Liver (tissue), 9 donors: ENCODE data around the gene SMYD5. TPM values are rescaled to one million over a fixed set of nuclear protein-coding genes. Genes with fewer than 3 reads are reported as not detected.

Source experiments
- DNase-seq: peaks from one replicate; pipeline ENCODE4 v3.0.0-alpha.2; 2017; ENCODE audit warnings: low spot score
- H3K27ac ChIP-seq, 2 donors: one replicate each; pipeline ENCODE4 v1.7.0; 2013; ENCODE audit warnings: inconsistent platforms in 2 of 2, low read length in 2 of 2, control low read depth in 1 of 2, low read depth in 1 of 2, mild to moderate bottlenecking in 1 of 2
- H3K27me3 ChIP-seq, 4 donors: one replicate each; pipeline versions ENCODE4 v1.6.1 to v1.7.0; 2013; ENCODE audit warnings: low read length in 3 of 4, inconsistent platforms in 1 of 4, mild to moderate bottlenecking in 1 of 4, moderate library complexity in 1 of 4; ENCODE audit not compliant: control insufficient read depth in 4 of 4, insufficient read depth in 4 of 4
- H3K36me3 ChIP-seq, 4 donors: one replicate each; pipeline versions ENCODE4 v1.6.1 to v1.7.0; 2013; ENCODE audit warnings: low read length in 3 of 4, mild to moderate bottlenecking in 3 of 4, low read depth in 1 of 4, moderate library complexity in 1 of 4; ENCODE audit not compliant: control insufficient read depth in 4 of 4, insufficient read depth in 3 of 4
- H3K4me1 ChIP-seq, 4 donors: one replicate each; pipeline versions ENCODE4 v1.6.1 to v1.7.0; 2013; ENCODE audit warnings: low read length in 3 of 4, mild to moderate bottlenecking in 3 of 4, moderate library complexity in 1 of 4; ENCODE audit not compliant: control insufficient read depth in 4 of 4, insufficient read depth in 4 of 4
- H3K4me3 ChIP-seq, 3 donors: one replicate each; pipeline versions ENCODE4 v1.6.1 to v1.7.0; 2013; ENCODE audit warnings: low read length in 3 of 3, control low read depth in 1 of 3, low read depth in 1 of 3, mild to moderate bottlenecking in 1 of 3
- H3K9ac ChIP-seq, 2 donors: one replicate each; pipeline ENCODE4 v1.7.0; 2013; ENCODE audit warnings: low read length in 2 of 2, mild to moderate bottlenecking in 2 of 2, moderate library complexity in 2 of 2, control low read depth in 1 of 2, low read depth in 1 of 2
- H3K9me3 ChIP-seq, 4 donors: one replicate each; pipeline versions ENCODE4 v1.6.1 to v1.7.0; 2013; ENCODE audit warnings: low read length in 3 of 4; ENCODE audit not compliant: control insufficient read depth in 4 of 4
- ATF3 ChIP-seq: IDR thresholded peaks from 2 replicates; pipeline ENCODE4 v1.6.1; 2016; ENCODE audit warnings: antibody characterized with exemption
- CTCF ChIP-seq: fragments of 150-350 bp; IDR thresholded peaks from 2 replicates; pipeline ENCODE4 v1.5.1; 2017; ENCODE audit warnings: improper control_type of control experiment, low read depth, low read length; ENCODE audit not compliant: missing input control
- EGR1 ChIP-seq, 2 donors: IDR thresholded peaks; 2 replicates each; pipeline ENCODE4 v1.6.1; 2016 to 2018; ENCODE audit warnings: antibody characterized with exemption in 2 of 2, low read depth in 2 of 2
- FOXA1 ChIP-seq: IDR thresholded peaks from 2 replicates; pipeline ENCODE4 v1.6.1; 2016; ENCODE audit warnings: antibody characterized with exemption
- FOXA2 ChIP-seq: IDR thresholded peaks from 2 replicates; pipeline ENCODE4 v1.6.1; 2016; ENCODE audit warnings: antibody characterized with exemption
- GABPA ChIP-seq, 2 donors: IDR thresholded peaks in 1 of 2; conservative IDR thresholded peaks in 1 of 2; 2 replicates each; pipeline ENCODE4 v1.6.1; 2016; ENCODE audit warnings: antibody characterized with exemption in 2 of 2, mild to moderate bottlenecking in 1 of 2, moderate library complexity in 1 of 2
- HNF4A ChIP-seq, 2 donors: conservative IDR thresholded peaks; 2 replicates each; pipeline ENCODE4 v1.6.1; 2016; ENCODE audit warnings: antibody characterized with exemption in 2 of 2, mild to moderate bottlenecking in 2 of 2
- HNF4G ChIP-seq: IDR thresholded peaks from 2 replicates; pipeline ENCODE4 v1.6.1; 2016; ENCODE audit warnings: antibody characterized with exemption
- JUND ChIP-seq, 2 donors: IDR thresholded peaks; 2 replicates each; pipeline ENCODE4 v1.6.1; 2016; ENCODE audit warnings: antibody characterized with exemption in 2 of 2
- NR2F2 ChIP-seq: IDR thresholded peaks from 2 replicates; pipeline ENCODE4 v1.6.1; 2016; ENCODE audit warnings: antibody characterized with exemption
- RAD21 ChIP-seq, 2 donors: IDR thresholded peaks; 2 replicates each; pipeline ENCODE4 v1.6.1; 2016; ENCODE audit warnings: antibody characterized with exemption in 2 of 2, mild to moderate bottlenecking in 2 of 2
- REST ChIP-seq: IDR thresholded peaks from 2 replicates; pipeline ENCODE4 v1.6.1; 2016; ENCODE audit warnings: antibody characterized with exemption, mild to moderate bottlenecking
- RXRA ChIP-seq, 2 donors: IDR thresholded peaks; 2 replicates each; pipeline ENCODE4 v1.6.1; 2017 to 2018; ENCODE audit warnings: antibody characterized with exemption in 2 of 2, mild to moderate bottlenecking in 1 of 2
- SP1 ChIP-seq: IDR thresholded peaks from 2 replicates; pipeline ENCODE4 v1.6.1; 2018; ENCODE audit warnings: antibody characterized with exemption, mild to moderate bottlenecking
- TAF1 ChIP-seq: conservative IDR thresholded peaks from 2 replicates; pipeline ENCODE4 v1.6.1; 2016; ENCODE audit warnings: antibody characterized with exemption, mild to moderate bottlenecking
- YY1 ChIP-seq: IDR thresholded peaks from 2 replicates; pipeline ENCODE4 v1.6.1; 2016; ENCODE audit warnings: antibody characterized with exemption, mild to moderate bottlenecking
- WGBS: extraction: QIAGEN DNeasy Blood & Tissue Kit; methylation state at CpG from one replicate; pipeline ENCODE4 v1.1.7; 2013; 5-methylcytosine and 5-hydroxymethylcytosine counted together
- polyA plus RNA-seq, 2 donors: library from polyadenylated mRNA; stranded (reverse) in 1 of 2; unstranded in 1 of 2; fragments of 200-250 nt in 1 of 2; fragments of >200 nt in 1 of 2; fragmentation: Nextera tagmentation in 1 of 2; extraction: Ambion mirVana in 1 of 2; gene quantifications; one replicate each; pipeline versions ENCODE4 v1.2.1 to v1.2.3, GENCODE V29; 2013 to 2015
- total RNA-seq, 2 donors: library from RNA; depleted of rRNA; stranded (reverse); fragments of >200 nt; gene quantifications; one replicate each; pipeline ENCODE4 v1.2.3, GENCODE V29; 2014
- TF ChIP-seq, protein P1 (sequence below): IDR thresholded peaks from 2 replicates; pipeline ENCODE4 v1.6.1; 2016; ENCODE audit warnings: antibody characterized with exemption
- TF ChIP-seq, protein P2 (sequence below): IDR thresholded peaks from 2 replicates; pipeline ENCODE4 v1.6.1; 2016; ENCODE audit warnings: antibody characterized with exemption
- donor health status: healthy.
- donor health status: healthy.
- donor health status: healthy.
- donor health status: healthy.
- donor health status: healthy.

SMYD5 gene
- total and polyA plus RNA-seq, 4 donors = 3.9 to 8.8 (median 5.8) TPM

DNA sequence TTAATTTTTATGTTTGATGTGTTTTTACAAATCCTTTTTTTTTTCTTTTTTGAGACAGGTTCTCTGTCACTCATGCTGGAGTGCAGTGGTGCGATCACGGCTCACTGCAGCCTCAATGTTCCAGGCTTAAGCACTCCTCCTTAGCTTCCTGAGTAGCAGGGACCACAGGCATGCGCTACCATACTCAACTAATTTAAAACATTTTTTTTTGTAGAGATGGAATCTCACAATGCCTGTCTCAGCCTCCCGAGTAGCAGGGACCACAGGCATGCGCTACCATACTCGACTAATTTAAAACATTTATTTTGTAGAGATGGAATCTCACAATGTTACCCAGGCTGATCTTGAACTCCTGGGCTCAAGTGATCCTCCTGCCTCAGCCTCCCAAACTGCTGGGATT is 8.4 kb upstream of the SMYD5 start (continued):
- no peak for TF ChIP-seq HNF4G

- Histone ChIP-seq H3K27ac (no peak overlapping the region), H3K9ac (no peak overlapping the region), H3K9me3 (no peaks in the 10 kb centered on the region), H3K4me3 (no peak overlapping the region), H3K27me3 (peaks cover 0 to 4% (median 0%) of the 10 kb centered on the region in 4 donors), H3K4me1 (peaks cover 0 to 4% (median 2%) of the 10 kb centered on the region in 4 donors), H3K36me3 (no peaks in the 10 kb centered on the region)
- no peak for TF ChIP-seq HNF4G
- TF ChIP-seq JUND (IDR thresholded peaks at IDR 0.05) = no peak
- TF ChIP-seq FOXA2 = no peak
- no peak for TF ChIP-seq HNF4A (conservative IDR thresholded peaks at IDR 0.05)
- TF ChIP-seq RXRA (IDR thresholded peaks at IDR 0.05) = no peak
- no peak for TF ChIP-seq FOXA1
- TF ChIP-seq EGR1 (IDR thresholded peaks at IDR 0.05; ENCODE audit: low read depth in 2 of 2) = no peak
- TF ChIP-seq NR2F2 = no peak
- no peak for TF ChIP-seq SP1
- no peak for TF ChIP-seq ATF3
- no peak for TF ChIP-seq CTCF
- TF ChIP-seq, protein P1, sequence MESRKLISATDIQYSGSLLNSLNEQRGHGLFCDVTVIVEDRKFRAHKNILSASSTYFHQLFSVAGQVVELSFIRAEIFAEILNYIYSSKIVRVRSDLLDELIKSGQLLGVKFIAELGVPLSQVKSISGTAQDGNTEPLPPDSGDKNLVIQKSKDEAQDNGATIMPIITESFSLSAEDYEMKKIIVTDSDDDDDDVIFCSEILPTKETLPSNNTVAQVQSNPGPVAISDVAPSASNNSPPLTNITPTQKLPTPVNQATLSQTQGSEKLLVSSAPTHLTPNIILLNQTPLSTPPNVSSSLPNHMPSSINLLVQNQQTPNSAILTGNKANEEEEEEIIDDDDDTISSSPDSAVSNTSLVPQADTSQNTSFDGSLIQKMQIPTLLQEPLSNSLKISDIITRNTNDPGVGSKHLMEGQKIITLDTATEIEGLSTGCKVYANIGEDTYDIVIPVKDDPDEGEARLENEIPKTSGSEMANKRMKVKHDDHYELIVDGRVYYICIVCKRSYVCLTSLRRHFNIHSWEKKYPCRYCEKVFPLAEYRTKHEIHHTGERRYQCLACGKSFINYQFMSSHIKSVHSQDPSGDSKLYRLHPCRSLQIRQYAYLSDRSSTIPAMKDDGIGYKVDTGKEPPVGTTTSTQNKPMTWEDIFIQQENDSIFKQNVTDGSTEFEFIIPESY = no peak
- WGBS = 87% methylated on average over 3 of the region's 3 CpGs
- DNase-seq = no peak
Measured at GRCh38 chr2:73208258-73208657, 5.8 kb upstream of the SMYD5 start.

DNA sequence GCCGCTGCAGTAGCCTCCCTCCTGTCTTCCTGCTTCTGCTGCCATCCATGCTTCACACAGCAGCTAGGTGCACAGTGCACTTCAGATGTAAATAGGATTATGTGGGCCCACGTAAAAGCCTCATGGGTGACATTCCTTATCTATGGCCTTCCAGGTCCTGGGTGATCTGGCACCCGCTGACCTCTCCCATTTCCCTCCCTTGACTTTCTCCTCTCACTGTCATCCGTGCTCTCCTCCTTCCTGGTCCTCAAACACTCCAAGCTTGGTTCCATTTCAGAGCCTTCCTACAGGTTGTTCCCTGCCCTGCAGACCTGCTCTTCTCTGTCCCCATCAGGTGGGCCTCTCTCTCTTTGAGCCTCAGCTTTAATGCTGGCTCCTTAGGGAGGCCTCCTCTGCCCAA is 4.0 kb upstream of the SMYD5 start:
- H3K4me1 ChIP-seq = peaks cover 4 to 17% (median 7%) of the 10 kb centered on the region in 4 donors
- WGBS = 80% methylated on average over 4 of the region's 4 CpGs
- TF ChIP-seq CTCF = no peak
- TF ChIP-seq, protein P2, sequence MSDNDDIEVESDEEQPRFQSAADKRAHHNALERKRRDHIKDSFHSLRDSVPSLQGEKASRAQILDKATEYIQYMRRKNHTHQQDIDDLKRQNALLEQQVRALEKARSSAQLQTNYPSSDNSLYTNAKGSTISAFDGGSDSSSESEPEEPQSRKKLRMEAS = no peak
- TF ChIP-seq YY1 = no peak
- no peak for TF ChIP-seq ATF3
- TF ChIP-seq RAD21 (IDR thresholded peaks at IDR 0.05) = no peak
- TF ChIP-seq RXRA (IDR thresholded peaks at IDR 0.05) = no peak
- no peak for TF ChIP-seq JUND (IDR thresholded peaks at IDR 0.05)
- no peak for TF ChIP-seq SP1
- no peak for TF ChIP-seq TAF1
- TF ChIP-seq FOXA2 = no peak
- TF ChIP-seq GABPA (IDR thresholded peaks at IDR 0.05 in 1 of 2, conservative IDR thresholded peaks at IDR 0.05 in 1 of 2) = no peak
- no peak for TF ChIP-seq NR2F2
- no peak for TF ChIP-seq REST
- no peak for TF ChIP-seq HNF4A (conservative IDR thresholded peaks at IDR 0.05)

More for the DNA sequence above, 4.0 kb upstream of the SMYD5 start:
- H3K9ac ChIP-seq = no peak overlapping the region
- no peaks in the 10 kb centered on the region for H3K9me3 ChIP-seq
- H3K27ac ChIP-seq = no peak overlapping the region
- H3K4me3 ChIP-seq = no peak overlapping the region
- H3K36me3 ChIP-seq = no peaks in the 10 kb centered on the region
- peaks cover 0 to 1% (median 0%) of the 10 kb centered on the region in 4 donors for H3K27me3 ChIP-seq
- no peak for DNase-seq
